Measurements from ENCODE around the gene SOWAHA. TPM values are rescaled to one million over a fixed set of nuclear protein-coding genes. Genes with fewer than 3 reads are reported as not detected.

The SOWAHA gene
- total and polyA plus RNA-seq, 9 donors: 0.05 to 2.2 (median 0.48) TPM; not detected in 1

DNA sequence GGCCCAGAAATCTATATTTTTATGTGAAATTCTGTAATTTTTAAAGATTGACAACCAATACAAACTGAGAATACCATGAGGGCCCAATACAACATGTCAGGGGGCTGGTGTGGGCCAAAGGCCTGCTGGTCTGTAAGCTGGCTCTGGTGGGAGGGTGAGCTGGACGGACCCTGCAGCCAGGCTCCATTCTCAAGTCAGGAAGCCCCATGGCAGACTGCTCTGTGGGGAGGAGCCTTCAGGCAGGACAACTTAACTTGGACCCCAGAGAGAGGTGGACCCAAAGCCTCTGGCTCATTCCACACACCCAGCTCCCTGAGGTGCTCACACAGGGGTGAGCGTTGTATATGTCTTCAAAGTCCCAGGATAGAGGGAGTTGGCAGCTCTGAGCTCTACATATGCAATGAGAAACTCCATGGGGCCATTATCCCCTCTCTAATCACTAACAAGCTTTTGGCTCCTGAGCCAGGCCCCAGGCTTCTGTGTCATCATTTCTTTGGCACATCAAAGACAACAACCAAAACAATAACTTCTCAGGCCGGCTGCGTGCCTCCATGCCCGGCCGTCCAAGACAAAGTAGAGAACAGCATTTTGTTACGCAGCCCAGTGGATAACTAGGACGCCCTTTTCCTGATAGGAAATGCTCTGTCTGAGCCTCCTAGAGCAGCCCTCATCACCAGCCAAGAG is 42.5 kb upstream of the SOWAHA start:
- DNase-seq: no peak
- 79 to 91% (median 86%) methylated on average over 8 of the region's 8 CpGs for WGBS, 3 donors
- H3K4me3 ChIP-seq: no peak overlapping the region
- no peaks in the 10 kb centered on the region for H3K27me3 ChIP-seq
- intact Hi-C loops (cut with DNase I): no loop called here
- no peaks in the 10 kb centered on the region for H3K9me3 ChIP-seq
- TF ChIP-seq CTCF (IDR thresholded peaks at IDR 0.05) (no peak), POLR2A (IDR thresholded peaks at IDR 0.05) (no peak)
- no peaks in the 10 kb centered on the region for H3K36me3 ChIP-seq
- peaks cover 16% of the 10 kb centered on the region for H3K4me1 ChIP-seq (ENCODE audit: insufficient read depth)
- H3K27ac ChIP-seq: no peak overlapping the region

GRCh38 chr5:132771503-132771998 is 41.6 kb upstream of the SOWAHA start:
- H3K4me1 ChIP-seq (ENCODE audit: insufficient read depth): peaks cover 18% of the 10 kb centered on the region
- no peak for TF ChIP-seq CTCF (IDR thresholded peaks at IDR 0.05)
- TF ChIP-seq POLR2A (IDR thresholded peaks at IDR 0.05): no peak
- no peak for TF ChIP-seq EP300 (IDR thresholded peaks at IDR 0.05)
- H3K36me3 ChIP-seq: no peaks in the 10 kb centered on the region
- no peak overlapping the region for H3K27ac ChIP-seq
- DNase-seq: peak in 4 of 5 donors; percentile 43 to 67 (median 60)
- H3K9me3 ChIP-seq: no peaks in the 10 kb centered on the region
- H3K4me3 ChIP-seq: no peak overlapping the region
- WGBS, 3 donors: 6 to 21% (median 8%) methylated on average over 8 of the region's 8 CpGs
- no peaks in the 10 kb centered on the region for H3K27me3 ChIP-seq
- intact Hi-C loops (cut with DNase I): no loop called here

DNA sequence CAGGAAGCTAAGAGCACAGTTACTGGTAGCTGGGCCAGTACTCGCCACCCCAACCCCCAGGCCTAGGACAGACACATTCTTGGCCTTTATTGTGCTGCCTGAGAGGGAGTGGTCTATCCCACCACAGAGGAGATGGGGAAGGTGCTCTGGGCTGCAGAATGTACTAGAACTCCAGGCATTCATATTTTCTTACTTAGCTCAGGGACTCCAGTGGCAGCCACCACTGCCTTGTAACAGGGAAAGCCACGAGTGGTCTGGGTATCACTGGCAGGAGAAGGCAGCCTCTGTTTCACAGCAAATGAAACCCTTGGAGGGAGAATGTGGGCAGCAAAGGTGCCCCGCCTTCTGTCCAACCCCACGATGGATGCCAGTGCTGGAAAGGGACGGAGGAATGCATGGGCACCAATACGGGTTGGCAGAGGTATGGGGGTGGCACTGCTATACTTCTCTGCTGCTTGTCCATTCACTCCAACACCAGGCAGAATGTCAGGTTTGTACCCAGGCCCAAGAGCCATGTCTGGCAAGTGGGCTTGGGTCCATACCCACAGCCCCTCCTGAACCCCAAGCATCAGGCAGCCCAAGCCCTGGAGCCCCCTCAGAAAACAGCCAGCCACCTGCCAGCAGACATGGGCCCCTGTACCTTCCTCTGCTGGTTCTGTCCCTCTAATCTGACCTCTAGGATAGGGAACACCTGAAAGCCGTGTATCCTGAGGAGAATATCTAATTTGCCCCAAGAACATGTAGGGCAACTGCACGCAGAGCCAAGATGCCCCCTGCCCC is 40.6 kb upstream of the SOWAHA start:
- no peaks in the 10 kb centered on the region for H3K27me3 ChIP-seq
- no peak overlapping the region for H3K27ac ChIP-seq
- TF ChIP-seq EP300 (IDR thresholded peaks at IDR 0.05) (no peak), CTCF (IDR thresholded peaks at IDR 0.05) (no peak), POLR2A (IDR thresholded peaks at IDR 0.05) (no peak)
- H3K36me3 ChIP-seq: no peaks in the 10 kb centered on the region
- no peaks in the 10 kb centered on the region for H3K9me3 ChIP-seq
- intact Hi-C loops (cut with DNase I): no loop called here
- WGBS, 3 donors: 75 to 84% (median 76%) methylated on average over 7 to 8 of the region's 8 CpGs
- no peak for DNase-seq
- H3K4me1 ChIP-seq (ENCODE audit: insufficient read depth): peaks cover 18% of the 10 kb centered on the region
- H3K4me3 ChIP-seq: no peak overlapping the region

GRCh38 chr5:132773114-132773513 is 40.0 kb upstream of the SOWAHA start:
- DNase-seq: no peak
- Histone ChIP-seq H3K4me3 (no peak overlapping the region), H3K27ac (no peak overlapping the region), H3K27me3 (no peaks in the 10 kb centered on the region), H3K9me3 (no peaks in the 10 kb centered on the region), H3K36me3 (no peaks in the 10 kb centered on the region), H3K4me1 (ENCODE audit: insufficient read depth) (peaks cover 16% of the 10 kb centered on the region)
- 77 to 84% (median 83%) methylated on average over 5 of the region's 5 CpGs for WGBS, 3 donors
- intact Hi-C loops (cut with DNase I): no loop called here
- TF ChIP-seq CTCF (IDR thresholded peaks at IDR 0.05) (no peak), POLR2A (IDR thresholded peaks at IDR 0.05) (no peak), EP300 (IDR thresholded peaks at IDR 0.05) (no peak)

Measured in ovary (tissue), 9 donors.